Activated naive CD4-positive, alpha-beta T cell treated with anti-CD3 and anti-CD28 coated beads, Interleukin-2, amount 50 U/mL, for 72 hours (primary cell): ENCODE measurements around the gene KIF16B. TPM values are rescaled to one million over a fixed set of nuclear protein-coding genes. Genes with fewer than 3 reads are reported as not detected.

Experiments used
- ATAC-seq, 2 donors: fragments of 150-1000 bp; cut with Tn5 transposase; 2 replicates each; pipeline ENCODE4 v1.10.0; 2021; ENCODE audit warnings: mild to moderate bottlenecking in 2 of 2, moderate library complexity in 2 of 2
- DNase-seq, 2 donors: peaks; one replicate each; pipeline ENCODE4 v3.0.0; 2021 to 2022; ENCODE audit warnings: low spot score in 2 of 2
- H3K27ac Mint-ChIP-seq, 2 donors: one replicate each; pipeline ENCODE4 v1.8.0; 2022; ENCODE audit warnings: mild to moderate bottlenecking in 2 of 2, mixed read lengths in 2 of 2
- H3K36me3 Mint-ChIP-seq, 2 donors: one replicate each; pipeline ENCODE4 v1.8.0; 2022; ENCODE audit warnings: mixed read lengths in 2 of 2
- H3K9me3 Mint-ChIP-seq, 2 donors: one replicate each; pipeline ENCODE4 v1.8.0; 2022; ENCODE audit warnings: mixed read lengths in 2 of 2
- total RNA-seq, 2 donors: library from RNA; stranded (reverse); gene quantifications; one replicate each; pipeline ENCODE4 v1.2.3, GENCODE V29; 2022

Gene KIF16B
- total RNA-seq, 2 donors from 2014 or later = 8.3 to 8.9 TPM

DNA sequence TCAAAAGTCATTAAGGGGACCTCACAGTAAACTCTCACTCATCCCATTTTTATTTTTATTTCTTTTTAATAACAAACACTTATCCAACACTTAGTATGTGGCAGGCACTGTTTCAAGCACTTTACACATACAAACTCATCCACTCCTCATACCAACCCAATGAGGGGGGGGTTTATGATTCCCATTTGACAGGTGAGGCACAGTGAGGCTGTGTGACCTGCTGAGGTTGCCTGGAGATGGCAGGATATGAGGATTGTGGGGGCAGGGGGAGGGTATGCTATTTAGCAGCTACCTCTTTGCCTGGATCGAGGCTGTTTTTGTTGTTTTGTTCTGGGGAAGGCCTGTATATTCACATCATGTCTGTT, 219.8 kb downstream of the KIF16B start:
- DNase-seq (no peak), ATAC-seq (no peak)
- Mint-ChIP-seq H3K27ac (no peak overlapping the region), H3K9me3 (no peaks in the 10 kb centered on the region), H3K36me3 (no peaks in the 10 kb centered on the region)

DNA sequence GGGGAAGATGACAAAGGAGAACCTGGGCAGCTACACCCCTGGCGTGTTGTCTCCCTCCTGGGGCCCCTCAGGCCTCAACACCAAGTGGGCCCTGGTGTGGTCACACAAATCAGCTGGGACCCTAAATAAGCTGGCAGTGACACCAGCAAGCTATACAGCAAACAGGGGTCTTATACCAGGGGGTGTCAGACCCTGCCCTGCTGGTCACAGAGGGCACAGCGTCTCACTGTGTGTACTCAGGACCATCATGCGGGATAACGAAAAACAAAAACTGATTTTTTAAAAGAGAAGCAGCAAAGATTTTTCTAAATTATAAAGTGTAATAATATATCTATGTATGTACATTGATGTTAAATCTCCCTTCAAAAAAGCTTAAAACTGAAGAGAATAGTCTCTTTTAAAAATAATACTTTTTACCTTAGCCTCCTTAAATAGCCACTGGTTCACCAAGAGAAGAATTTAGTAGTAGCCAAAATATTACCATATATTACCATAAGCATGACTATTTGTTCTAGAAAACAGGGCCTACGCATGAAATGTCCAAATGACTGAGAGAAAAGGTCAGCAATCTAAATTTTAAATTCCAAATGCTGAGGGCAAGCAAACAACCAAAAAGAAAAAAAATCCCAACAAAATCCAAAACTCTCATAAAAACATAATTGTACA, 220.4 kb downstream of the KIF16B start:
- Mint-ChIP-seq H3K36me3 (no peaks in the 10 kb centered on the region), H3K27ac (no peak overlapping the region), H3K9me3 (no peaks in the 10 kb centered on the region)
- no peak for DNase-seq
- ATAC-seq = no peak

DNA sequence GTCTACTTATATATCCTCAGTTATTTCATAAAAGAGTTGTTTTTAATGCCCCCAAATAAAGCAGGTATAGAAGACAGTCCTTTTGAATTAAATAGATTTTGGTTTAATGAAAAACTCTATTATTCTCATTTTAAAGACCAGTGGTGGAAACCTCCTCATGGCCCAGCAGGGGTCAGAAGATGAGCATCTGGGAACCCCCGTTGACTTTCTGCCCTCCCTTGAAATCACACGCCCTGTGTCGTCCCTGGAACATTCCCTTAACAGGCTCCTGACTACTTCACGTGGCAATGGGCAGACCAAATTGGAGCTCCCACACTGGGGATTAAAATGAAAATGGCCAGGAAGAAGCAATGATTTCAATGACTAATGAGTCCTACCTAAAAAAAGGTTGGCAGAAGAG, 220.9 kb downstream of the KIF16B start:
- Mint-ChIP-seq H3K27ac (no peak overlapping the region), H3K36me3 (no peaks in the 10 kb centered on the region), H3K9me3 (no peaks in the 10 kb centered on the region)
- no peak for ATAC-seq
- DNase-seq = no peak

DNA sequence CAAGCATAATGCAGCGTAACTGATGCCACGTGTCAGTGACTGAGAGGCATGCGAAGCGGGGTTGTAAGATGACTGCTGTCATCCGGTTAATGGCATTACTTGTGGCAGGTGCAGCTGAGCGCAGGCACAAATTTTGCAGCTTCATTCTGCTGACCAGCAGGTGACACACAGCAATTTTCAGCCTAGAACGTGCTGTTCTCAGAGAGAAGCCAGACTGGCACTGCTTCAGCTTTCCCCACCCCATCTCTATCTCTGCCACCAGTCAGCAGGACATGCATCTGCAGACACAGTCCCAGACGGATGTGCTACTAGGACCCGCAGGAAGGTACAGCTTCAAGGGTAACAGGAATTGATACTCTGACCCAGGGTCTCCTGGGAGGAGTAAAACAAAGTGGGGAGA, 221.8 kb downstream of the KIF16B start:
- no peaks in the 10 kb centered on the region for H3K36me3 Mint-ChIP-seq
- no peaks in the 10 kb centered on the region for H3K9me3 Mint-ChIP-seq
- ATAC-seq = no peak
- H3K27ac Mint-ChIP-seq = no peak overlapping the region
- DNase-seq = no peak

DNA sequence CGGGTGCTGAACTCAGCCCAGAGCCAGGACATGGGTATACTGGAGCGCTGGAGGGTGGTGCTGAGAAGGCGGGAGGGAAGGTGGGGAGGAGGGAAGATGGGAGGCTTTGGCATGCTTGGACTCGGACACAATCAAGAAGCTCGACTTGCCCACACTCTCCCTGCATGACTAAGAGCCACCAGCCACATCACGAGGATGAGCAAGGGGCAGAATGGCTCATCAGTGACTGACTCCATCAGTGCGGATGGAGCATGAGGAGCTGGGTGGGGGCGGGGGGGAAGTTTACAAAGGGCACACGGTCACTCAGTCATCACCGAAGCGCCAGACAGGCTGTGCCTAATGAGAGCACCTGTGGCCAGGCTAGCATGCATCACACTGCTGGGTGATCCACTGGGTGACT, 222.8 kb downstream of the KIF16B start:
- DNase-seq = no peak
- H3K36me3 Mint-ChIP-seq = no peaks in the 10 kb centered on the region
- H3K27ac Mint-ChIP-seq = peak overlapping the region in 1 of 2 donors; percentile 36
- ATAC-seq = peak in 1 of 2 donors; percentile 39
- H3K9me3 Mint-ChIP-seq = no peaks in the 10 kb centered on the region

DNA sequence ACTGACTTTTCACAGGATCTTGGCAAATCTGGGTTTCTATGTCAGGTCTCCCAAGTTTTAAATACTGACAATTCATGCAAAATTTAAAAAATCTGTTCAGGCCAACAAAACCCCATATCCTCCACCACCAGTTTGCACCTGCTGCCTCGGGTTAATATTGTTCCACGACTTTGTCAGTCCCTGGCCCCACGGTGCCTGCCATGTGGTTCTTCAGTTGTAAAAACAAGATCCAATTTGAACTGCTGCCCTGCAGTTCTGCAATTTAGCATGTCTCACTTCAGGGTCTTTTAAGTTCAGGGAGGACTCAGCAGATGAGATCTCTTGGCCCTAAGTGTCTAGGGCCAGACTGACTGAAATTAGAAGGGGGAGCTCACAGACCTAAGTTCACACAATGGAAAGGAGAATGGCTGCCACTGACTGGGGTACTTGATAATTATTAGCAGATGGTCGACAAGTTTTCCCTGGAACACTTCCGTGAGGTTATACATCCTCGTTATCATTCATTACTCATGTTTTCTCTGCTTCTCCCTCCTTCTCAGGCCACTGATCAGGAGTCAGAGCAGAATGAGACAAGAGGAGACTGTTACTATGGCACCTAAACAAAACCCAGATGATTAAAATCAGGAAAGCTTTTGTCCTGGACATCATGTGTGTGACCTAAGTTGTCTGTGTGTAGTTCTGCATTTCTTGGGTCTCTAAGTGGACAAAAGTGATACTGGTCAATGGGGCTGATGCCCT, 223.6 kb downstream of the KIF16B start:
- H3K36me3 Mint-ChIP-seq = no peaks in the 10 kb centered on the region
- ATAC-seq = no peak
- DNase-seq = no peak
- H3K27ac Mint-ChIP-seq = peak overlapping the region in 1 of 2 donors; percentile 36
- no peaks in the 10 kb centered on the region for H3K9me3 Mint-ChIP-seq

DNA sequence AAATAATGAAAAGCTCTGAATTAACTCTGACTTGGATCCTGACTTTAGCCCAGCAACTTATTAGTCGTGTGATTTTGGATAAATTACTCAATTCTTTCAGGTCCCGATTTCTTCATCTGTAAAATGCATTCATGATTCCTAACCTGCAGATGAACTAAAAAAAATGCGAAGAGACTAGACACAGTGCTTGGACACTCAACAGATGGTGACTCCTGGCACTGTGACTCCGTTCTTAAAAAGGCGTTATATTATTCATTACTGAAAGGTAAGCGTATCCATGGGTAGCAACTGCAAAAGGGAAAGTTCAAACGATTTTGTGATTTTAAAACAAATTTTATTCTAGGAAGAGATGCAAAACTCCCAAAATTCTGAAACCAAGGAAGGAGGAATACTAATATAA, 226.3 kb downstream of the KIF16B start:
- peaks cover 0 to 4% of the 10 kb centered on the region in 2 donors for H3K36me3 Mint-ChIP-seq
- ATAC-seq = no peak
- H3K27ac Mint-ChIP-seq = no peak overlapping the region
- DNase-seq = no peak
- H3K9me3 Mint-ChIP-seq = no peaks in the 10 kb centered on the region

DNA sequence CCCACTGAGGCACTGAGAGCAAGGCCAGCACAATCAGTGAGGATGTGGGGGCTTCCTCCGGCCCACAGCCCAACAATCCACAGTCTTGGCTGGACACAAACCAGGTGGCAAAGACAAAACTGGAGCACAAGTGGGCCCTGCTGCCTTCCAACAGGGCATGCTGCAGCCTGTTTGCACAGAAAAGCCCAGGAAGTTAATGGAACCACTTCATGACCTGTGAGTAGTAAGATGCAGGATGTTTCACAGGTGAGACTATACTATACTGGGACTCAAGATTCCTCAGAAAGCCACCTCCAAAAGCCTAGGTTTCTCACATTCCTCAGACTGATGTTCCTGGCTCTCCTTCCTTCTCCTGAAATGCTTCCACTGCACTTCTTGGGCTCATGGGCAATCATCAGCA, 235.5 kb downstream of the KIF16B start:
- no peak overlapping the region for H3K27ac Mint-ChIP-seq
- DNase-seq (no peak), ATAC-seq (no peak)
- H3K9me3 Mint-ChIP-seq = peaks cover 19 to 21% of the 10 kb centered on the region in 2 donors
- peaks cover 29 to 30% of the 10 kb centered on the region in 2 donors for H3K36me3 Mint-ChIP-seq

DNA sequence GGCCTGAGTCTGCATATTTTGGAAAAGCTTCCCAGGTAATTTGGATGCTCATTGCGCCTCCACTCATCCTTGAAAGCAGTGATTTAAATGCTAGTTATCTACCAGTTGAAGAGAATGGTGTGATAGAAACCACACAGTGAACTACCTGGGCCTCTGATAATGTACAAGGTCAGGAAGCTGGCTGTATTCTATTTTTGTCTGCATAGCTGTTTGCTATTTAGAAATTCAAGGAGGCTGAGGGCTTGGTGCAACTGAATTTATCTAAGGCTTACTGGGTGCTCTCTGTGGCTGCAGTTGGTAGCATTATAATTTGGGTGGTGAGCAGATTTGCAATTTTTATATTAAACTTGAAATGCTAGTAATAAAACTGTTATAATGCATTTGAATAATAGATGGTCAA, 245.6 kb downstream of the KIF16B start:
- ATAC-seq (no peak), DNase-seq (no peak)
- Mint-ChIP-seq H3K27ac (no peak overlapping the region), H3K9me3 (peaks cover 10 to 18% of the 10 kb centered on the region in 2 donors), H3K36me3 (peaks cover 38% of the 10 kb centered on the region in 2 donors)

DNA sequence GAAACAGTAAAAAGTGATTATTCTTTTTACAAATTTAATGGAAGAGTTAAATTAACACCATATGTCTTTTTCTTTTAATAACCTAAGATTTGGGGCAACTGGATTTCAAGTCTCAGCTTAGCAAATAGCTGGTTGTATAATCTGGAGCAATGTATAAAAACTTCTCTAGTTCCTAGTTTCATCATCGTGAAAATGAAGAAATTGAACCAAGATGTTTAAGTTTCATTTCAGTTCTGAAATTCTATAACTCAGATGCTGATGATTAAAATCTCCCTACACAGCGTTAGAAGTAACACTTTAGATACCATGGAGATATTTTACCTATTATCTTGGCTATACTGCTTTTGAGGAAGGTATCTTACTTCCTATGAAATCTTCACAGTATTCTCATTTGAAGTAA, 252.0 kb downstream of the KIF16B start:
- DNase-seq (no peak), ATAC-seq (no peak)
- Mint-ChIP-seq H3K9me3 (peaks cover 7 to 11% of the 10 kb centered on the region in 2 donors), H3K36me3 (peaks cover 30 to 34% of the 10 kb centered on the region in 2 donors), H3K27ac (no peak overlapping the region)

DNA sequence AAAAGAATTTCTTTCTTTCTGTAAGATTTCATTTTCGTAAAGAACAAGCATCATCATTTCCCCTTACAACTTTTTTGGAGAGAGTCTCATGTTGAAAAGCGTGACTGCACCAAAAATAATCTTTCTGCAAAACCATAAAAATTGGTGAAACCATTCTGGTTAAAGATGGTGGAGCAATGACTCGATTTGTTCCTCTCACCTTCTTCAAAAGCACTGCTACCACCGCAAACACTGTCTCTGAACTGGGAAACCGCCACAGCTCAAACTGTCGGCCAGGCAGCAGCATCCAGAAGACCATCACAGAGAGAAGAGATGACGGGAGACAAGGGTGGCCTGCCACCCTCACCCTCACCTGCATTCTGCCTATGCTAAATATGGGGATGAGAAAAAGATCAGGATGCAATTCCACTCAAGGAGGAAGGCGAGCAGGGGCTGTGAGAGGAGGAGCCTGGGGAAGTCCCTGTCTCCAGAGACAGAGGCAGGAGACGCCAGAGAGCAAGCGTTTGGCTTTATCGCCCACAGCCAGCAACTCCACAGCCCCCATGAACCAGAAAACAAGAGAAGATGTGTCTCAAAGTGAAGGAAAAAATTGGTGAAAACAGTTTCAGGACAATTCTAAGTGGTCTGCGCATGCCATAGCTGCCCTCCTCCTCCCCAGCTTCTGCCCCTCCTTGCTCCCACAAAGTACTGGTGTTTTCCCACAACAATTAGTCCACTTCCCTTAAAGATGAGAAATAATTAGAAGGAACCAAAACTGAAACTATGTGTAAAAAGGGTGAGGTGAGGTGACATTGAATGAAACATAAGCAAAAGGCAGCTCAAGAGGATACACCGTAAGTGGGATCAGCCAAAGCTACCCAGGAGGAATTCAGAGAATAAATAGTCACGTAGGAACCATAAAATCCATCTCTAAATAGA, 255.5 kb downstream of the KIF16B start:
- H3K27ac Mint-ChIP-seq = no peak overlapping the region
- ATAC-seq = no peak
- no peak for DNase-seq
- H3K9me3 Mint-ChIP-seq = peaks cover 0 to 8% of the 10 kb centered on the region in 2 donors
- H3K36me3 Mint-ChIP-seq = peaks cover 27 to 31% of the 10 kb centered on the region in 2 donors

DNA sequence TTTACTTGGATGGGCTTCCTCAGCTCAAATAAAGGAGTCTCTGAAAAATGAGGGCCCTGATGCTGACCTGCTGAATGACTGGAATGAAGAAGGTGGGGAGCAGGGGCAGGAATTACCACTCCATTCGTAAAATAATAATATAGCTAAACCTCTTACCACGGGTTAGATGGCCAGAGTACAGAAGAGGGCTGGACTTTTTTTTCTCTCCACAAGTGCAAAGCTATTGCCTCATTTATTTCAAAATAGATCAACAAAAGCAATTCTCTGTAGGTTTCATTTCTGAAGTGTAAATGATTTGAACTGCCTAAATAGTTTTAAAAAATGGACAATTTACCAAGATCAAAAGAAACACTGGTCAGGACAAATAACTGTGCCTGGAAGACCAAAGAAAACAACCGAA, 256.7 kb downstream of the KIF16B start:
- H3K9me3 Mint-ChIP-seq = peaks cover 0 to 8% of the 10 kb centered on the region in 2 donors
- H3K27ac Mint-ChIP-seq = no peak overlapping the region
- no peak for ATAC-seq
- DNase-seq = no peak
- H3K36me3 Mint-ChIP-seq = peaks cover 32 to 38% of the 10 kb centered on the region in 2 donors

DNA sequence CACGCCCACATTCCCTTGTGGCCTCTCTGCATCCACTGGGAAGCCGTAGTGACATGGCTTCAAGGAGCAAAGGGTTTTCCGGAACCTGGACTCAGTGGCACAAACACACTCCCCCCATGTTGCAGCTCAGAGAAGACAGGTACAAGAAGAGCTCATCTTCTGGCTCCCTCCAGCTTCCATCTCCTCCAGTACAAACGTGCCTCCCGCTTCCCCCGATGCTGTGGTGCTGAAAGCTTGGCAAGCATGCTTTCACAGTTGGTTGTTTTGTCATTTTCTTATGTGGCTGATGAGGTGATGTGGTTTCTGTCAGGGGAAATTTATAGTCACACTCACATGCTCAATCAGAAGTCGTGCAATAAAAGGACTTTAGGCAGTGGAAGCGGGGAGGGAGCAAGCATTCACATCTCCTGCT, 258.5 kb downstream of the KIF16B start:
- ATAC-seq (peak in 1 of 2 donors; percentile 30), DNase-seq (no peak)
- peak overlapping the region; percentile 31 to 73 for H3K27ac Mint-ChIP-seq

DNA sequence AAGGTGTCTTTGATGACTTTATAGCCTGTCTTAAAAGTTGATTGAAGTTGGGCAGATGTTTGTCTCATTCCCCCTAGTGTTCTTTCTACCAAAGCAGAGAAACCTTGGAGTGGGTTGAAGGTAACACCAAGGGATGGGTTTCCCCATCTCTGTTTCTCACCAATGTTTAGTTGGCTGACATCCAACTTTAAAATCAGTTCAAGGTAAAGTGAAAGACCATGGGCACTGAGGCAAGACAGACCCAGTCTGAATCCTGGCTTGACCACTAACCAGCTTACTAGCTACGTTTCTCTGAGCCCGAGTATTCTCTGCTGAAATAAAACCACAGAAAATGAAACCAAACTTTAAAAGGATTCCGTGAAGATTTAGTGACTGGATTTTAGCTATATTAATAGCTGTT, 258.9 kb downstream of the KIF16B start:
- DNase-seq (no peak), ATAC-seq (no peak)
- H3K36me3 Mint-ChIP-seq = peaks cover 33 to 47% of the 10 kb centered on the region in 2 donors

More for the DNA sequence above, 258.5 kb downstream of the KIF16B start:
- H3K36me3 Mint-ChIP-seq = peaks cover 35 to 47% of the 10 kb centered on the region in 2 donors
- peaks cover 0 to 8% of the 10 kb centered on the region in 2 donors for H3K9me3 Mint-ChIP-seq

DNA sequence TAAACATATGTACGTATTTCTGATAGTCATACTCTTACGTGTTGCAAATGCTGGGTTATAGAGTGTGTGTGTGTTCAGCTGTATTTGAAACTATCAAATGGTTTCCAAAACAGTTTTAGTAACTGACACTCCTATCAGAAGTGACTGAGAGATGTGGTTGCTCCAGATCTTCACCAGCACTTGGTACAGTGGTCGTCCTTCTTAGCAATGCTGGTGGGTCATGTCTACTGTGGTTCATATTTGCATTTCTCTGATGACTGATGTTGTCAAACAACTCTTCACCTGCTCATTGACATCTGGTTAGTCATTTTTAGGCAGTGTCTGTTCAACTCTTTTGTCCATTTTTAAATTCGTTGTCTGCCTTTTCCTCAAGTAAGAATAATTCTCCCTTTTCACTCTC, 259.3 kb downstream of the KIF16B start:
- DNase-seq = no peak
- H3K27ac Mint-ChIP-seq = no peak overlapping the region
- ATAC-seq = peak in 1 of 2 donors; percentile 58
- H3K9me3 Mint-ChIP-seq = peaks cover 0 to 8% of the 10 kb centered on the region in 2 donors
- H3K36me3 Mint-ChIP-seq = peaks cover 33 to 47% of the 10 kb centered on the region in 2 donors

More for the DNA sequence above, 258.9 kb downstream of the KIF16B start:
- H3K9me3 Mint-ChIP-seq = peaks cover 0 to 8% of the 10 kb centered on the region in 2 donors
- no peak overlapping the region for H3K27ac Mint-ChIP-seq

DNA sequence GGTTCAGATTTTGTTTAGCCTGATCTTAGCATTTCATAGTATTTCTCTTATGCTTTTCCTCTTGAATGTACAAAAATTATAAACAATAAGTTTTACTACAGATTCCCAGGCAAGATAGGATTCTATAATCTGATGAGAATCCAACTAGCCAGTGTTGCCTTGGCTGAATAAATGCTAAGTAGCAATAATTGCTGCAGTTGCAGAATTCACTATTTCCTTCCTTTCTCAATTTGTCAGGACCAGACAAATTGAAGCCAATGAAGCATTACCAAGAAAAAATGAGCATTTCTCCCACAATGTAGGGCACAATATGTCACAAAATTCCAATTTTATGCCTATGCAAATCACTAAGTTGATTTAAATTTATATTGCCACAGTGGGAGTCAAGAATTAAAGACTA, 260.2 kb downstream of the KIF16B start:
- Mint-ChIP-seq H3K9me3 (peaks cover 0 to 8% of the 10 kb centered on the region in 2 donors), H3K27ac (no peak overlapping the region), H3K36me3 (peaks cover 34 to 43% of the 10 kb centered on the region in 2 donors)
- no peak for ATAC-seq
- DNase-seq = no peak

DNA sequence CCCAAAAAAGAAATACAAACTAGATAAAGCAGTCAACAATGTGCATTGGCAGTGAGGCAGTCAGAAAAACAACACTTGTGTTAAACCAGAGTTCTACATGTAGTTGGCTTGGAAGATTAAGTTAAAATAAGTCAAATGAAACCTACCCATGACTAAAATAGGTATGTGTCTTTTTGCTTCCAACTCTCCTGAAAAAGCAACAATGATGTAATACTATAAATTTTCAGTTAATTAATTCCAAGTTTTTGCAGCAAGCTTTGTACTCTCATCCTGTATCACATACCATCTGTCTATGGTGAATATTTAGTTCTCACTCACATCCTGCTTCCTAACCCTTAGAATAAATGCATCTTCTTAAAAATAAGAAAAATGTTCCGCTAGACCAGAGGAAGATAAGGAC, 261.5 kb downstream of the KIF16B start:
- ATAC-seq = no peak
- Mint-ChIP-seq H3K36me3 (peaks cover 33 to 34% of the 10 kb centered on the region in 2 donors), H3K27ac (no peak overlapping the region), H3K9me3 (peaks cover under 1 to 8% of the 10 kb centered on the region in 2 donors)
- no peak for DNase-seq
